ENCODE measurements around the gene BTG2. TPM values are rescaled to one million over a fixed set of nuclear protein-coding genes. Genes with fewer than 3 reads are reported as not detected.
"Not testable (repeated sequence)": the region's sequence is repeated elsewhere in the genome, so short reads cannot be mapped to it uniquely, and the experiment has no call there.

Gene BTG2, protein sequence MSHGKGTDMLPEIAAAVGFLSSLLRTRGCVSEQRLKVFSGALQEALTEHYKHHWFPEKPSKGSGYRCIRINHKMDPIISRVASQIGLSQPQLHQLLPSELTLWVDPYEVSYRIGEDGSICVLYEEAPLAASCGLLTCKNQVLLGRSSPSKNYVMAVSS
- total RNA-seq: 100 to 1,000 TPM in 1 of 3 donors, 10 to 100 TPM in 2; 73.0 to 101 (median 80.5) TPM

GRCh38 chr1:203304919-203305808 is at the start of gene BTG2:
Gene BTG2, plus strand, starts transcription at chr1:203305519. Its CDS starts 88 bp downstream, at chr1:203305607.
- Mint-ChIP-seq H3K4me1 (ENCODE audit: low read depth) (peaks cover 64% of the 10 kb centered on the region), H3K9me3 (no peaks in the 10 kb centered on the region), H3K4me3 (peak within 1 kb of the TSS; percentile 99), H3K36me3 (ENCODE audit: insufficient read depth) (peaks cover 41% of the 10 kb centered on the region), H3K27me3 (ENCODE audit: low read depth) (no peaks in the 10 kb centered on the region)
- ATAC-seq: peak; percentile 83 to 84
- DNase-seq: peak; percentile 92

DNA sequence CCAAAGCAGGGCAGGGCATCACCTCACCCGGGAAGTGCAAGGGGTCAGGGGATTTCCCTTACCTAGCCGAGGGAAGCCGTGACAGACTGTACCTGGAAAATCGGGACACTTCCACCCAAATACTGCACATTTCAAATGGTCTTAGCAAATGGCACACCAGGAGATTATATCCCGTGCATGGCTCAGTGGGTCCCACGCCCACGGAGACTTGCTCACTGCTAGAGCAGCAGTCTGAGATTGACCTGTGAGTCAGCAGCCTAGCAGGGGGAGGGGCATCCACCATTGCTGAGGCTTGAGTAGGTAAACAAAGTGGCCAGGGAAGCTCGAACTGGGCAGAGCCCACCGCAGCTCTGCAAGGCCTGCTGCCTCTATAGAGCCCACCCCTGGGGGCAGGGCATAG is 48.7 kb upstream of the BTG2 start:
- H3K27me3 Mint-ChIP-seq (ENCODE audit: low read depth): peaks cover 34% of the 10 kb centered on the region
- ATAC-seq; H3K9me3 Mint-ChIP-seq; DNase-seq; H3K4me3 Mint-ChIP-seq; H3K4me1 Mint-ChIP-seq (ENCODE audit: low read depth); H3K36me3 Mint-ChIP-seq (ENCODE audit: insufficient read depth): not testable (repeated sequence)

- ATAC-seq (no peak), DNase-seq (no peak)
- H3K27me3 Mint-ChIP-seq (ENCODE audit: low read depth): peaks cover 3% of the 10 kb centered on the region
- no peaks in the 10 kb centered on the region for H3K9me3 Mint-ChIP-seq
- H3K4me3 Mint-ChIP-seq: no peak overlapping the region
- H3K4me1 Mint-ChIP-seq (ENCODE audit: low read depth): peaks cover 10% of the 10 kb centered on the region
- H3K36me3 Mint-ChIP-seq (ENCODE audit: insufficient read depth): no peaks in the 10 kb centered on the region
Observed at GRCh38 chr1:203263496-203263895, 41.8 kb upstream of the BTG2 start.

GRCh38 chr1:203264052-203264501 is 41.2 kb upstream of the BTG2 start:
- H3K4me3 Mint-ChIP-seq: no peak overlapping the region
- DNase-seq: no peak
- no peak for ATAC-seq

GRCh38 chr1:203265541-203265940 is 39.8 kb upstream of the BTG2 start:
- Mint-ChIP-seq H3K27me3 (ENCODE audit: low read depth) (no peaks in the 10 kb centered on the region), H3K36me3 (ENCODE audit: insufficient read depth) (no peaks in the 10 kb centered on the region), H3K9me3 (no peaks in the 10 kb centered on the region), H3K4me3 (no peak overlapping the region), H3K4me1 (ENCODE audit: low read depth) (peaks cover 10% of the 10 kb centered on the region)
- no peak for DNase-seq
- ATAC-seq: no peak

More at GRCh38 chr1:203264052-203264501, 41.2 kb upstream of the BTG2 start:
- Mint-ChIP-seq H3K27me3 (ENCODE audit: low read depth) (peaks cover 2% of the 10 kb centered on the region), H3K9me3 (no peaks in the 10 kb centered on the region), H3K36me3 (ENCODE audit: insufficient read depth) (no peaks in the 10 kb centered on the region), H3K4me1 (ENCODE audit: low read depth) (peaks cover 10% of the 10 kb centered on the region)

GRCh38 chr1:203266140-203266539 is 39.2 kb upstream of the BTG2 start:
- not testable (repeated sequence) for H3K9me3 Mint-ChIP-seq; DNase-seq; ATAC-seq; H3K4me3 Mint-ChIP-seq; H3K36me3 Mint-ChIP-seq (ENCODE audit: insufficient read depth); H3K27me3 Mint-ChIP-seq (ENCODE audit: low read depth)
- H3K4me1 Mint-ChIP-seq (ENCODE audit: low read depth): peaks cover 15% of the 10 kb centered on the region

DNA sequence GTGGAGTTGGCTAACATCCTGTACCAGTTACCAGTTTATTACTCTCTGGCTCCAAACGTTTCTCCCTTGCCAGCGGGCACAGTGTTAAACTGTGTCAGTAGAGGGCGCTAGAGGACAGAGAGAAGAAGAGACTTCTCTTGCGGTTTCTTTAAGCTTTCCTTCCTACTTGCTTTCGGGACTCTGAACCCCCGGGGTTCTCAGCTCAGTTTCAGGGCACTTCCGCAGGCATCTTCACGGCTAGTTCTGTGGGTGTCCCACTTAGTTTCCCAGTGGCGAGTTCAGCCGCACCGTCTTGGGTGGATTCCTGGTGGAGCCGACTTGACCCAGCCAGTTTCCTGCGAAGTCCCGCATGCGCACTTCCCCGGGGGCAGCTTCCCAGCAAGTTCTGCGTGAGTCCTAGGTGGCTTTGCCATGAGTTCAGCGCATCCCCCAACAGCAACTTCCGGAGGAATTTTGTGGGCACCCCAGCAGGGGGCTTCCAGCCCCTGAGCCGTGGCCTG is 37.9 kb upstream of the BTG2 start:
- peak overlapping the region; percentile 86 for H3K4me3 Mint-ChIP-seq
- no peaks in the 10 kb centered on the region for H3K9me3 Mint-ChIP-seq
- peak; percentile 61 to 73 for ATAC-seq
- H3K4me1 Mint-ChIP-seq (ENCODE audit: low read depth): peaks cover 15% of the 10 kb centered on the region
- no peaks in the 10 kb centered on the region for H3K36me3 Mint-ChIP-seq (ENCODE audit: insufficient read depth)
- peak; percentile 78 for DNase-seq
- no peaks in the 10 kb centered on the region for H3K27me3 Mint-ChIP-seq (ENCODE audit: low read depth)

DNA sequence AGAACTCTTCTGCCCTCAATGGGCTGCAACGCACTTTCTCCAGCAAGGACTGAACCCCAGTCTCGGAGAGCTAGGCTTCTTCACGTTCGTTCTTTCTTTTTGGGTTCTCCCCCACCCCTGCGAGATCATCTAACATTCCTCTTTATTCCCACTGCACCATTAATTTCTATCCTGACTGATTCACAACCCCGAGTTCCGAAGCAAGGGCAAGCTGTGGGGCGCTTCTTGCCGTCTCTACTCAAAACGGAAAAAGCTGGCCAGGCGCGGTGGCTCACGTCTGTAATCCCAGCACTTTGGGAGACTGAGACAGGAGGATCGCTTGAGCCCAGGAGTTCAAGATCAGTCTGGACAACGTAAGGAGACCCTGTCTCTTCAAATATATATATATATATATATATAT is 37.4 kb upstream of the BTG2 start:
- Mint-ChIP-seq H3K4me1 (ENCODE audit: low read depth) (peaks cover 16% of the 10 kb centered on the region), H3K27me3 (ENCODE audit: low read depth) (no peaks in the 10 kb centered on the region), H3K36me3 (ENCODE audit: insufficient read depth) (no peaks in the 10 kb centered on the region), H3K4me3 (peak overlapping the region; percentile 86), H3K9me3 (no peaks in the 10 kb centered on the region)
- DNase-seq: no peak
- ATAC-seq: no peak

DNA sequence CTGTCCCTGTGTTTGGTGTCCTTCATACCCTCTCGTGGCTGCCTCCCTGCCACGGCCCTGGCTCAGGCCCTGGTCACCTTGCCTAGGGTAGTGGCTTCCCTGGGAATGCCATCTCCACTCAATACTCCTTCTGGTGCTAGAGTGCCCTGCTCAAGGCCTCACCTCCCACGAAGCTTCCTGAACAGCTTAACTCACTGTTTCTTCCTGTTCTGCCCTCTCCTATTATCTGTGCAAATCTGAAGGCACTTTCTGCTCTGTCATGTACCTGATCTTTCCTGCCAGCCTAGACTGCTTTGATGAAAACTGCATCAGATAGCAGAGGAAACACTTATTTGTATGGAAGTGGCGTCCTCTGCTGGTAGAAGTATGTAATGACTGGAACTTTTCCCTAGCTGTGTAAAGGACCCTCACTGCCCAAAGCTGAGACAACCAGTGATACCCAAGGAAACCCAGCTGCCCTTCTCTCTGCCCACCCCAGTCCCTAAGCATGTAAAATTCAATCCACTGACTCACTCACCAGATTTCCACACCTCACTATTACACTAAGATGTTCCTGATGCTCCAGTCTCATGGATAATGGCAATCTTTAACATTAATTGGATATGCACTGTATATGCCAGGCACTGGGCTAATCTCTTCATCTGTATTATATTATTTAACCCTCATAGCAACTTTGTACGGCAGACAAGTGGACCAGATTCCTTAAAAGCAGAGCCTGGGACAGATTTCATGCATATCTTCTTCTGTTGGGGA is 36.2 kb upstream of the BTG2 start:
- DNase-seq (no peak), ATAC-seq (peak; percentile 16 to 20)
- peaks cover 26% of the 10 kb centered on the region for H3K4me1 Mint-ChIP-seq (ENCODE audit: low read depth)
- no peaks in the 10 kb centered on the region for H3K27me3 Mint-ChIP-seq (ENCODE audit: low read depth)
- no peaks in the 10 kb centered on the region for H3K36me3 Mint-ChIP-seq (ENCODE audit: insufficient read depth)
- H3K9me3 Mint-ChIP-seq: no peaks in the 10 kb centered on the region
- no peak overlapping the region for H3K4me3 Mint-ChIP-seq

DNA sequence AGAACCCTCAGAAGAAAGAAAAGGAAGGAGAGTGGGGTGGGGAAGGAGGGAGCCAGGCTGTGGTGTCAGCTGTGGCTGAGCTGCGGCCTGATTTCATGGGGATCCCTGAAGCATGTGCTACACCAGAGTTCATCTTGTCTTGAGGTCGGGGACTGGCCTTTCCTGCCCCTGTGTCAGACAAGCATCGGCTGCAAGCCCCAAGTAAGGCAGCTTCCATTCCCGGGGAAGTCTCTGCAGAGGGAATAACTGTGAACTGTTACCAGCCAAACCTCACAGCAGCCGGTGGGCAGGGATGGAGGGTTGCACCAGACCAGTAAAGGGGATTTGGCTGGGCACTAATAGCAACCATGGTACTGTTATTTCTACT is 35.7 kb upstream of the BTG2 start:
- no peak for ATAC-seq
- DNase-seq: no peak
- peaks cover 32% of the 10 kb centered on the region for H3K4me1 Mint-ChIP-seq (ENCODE audit: low read depth)

GRCh38 chr1:203270448-203270847 is 34.9 kb upstream of the BTG2 start:
- no peak overlapping the region for H3K4me3 Mint-ChIP-seq
- no peaks in the 10 kb centered on the region for H3K27me3 Mint-ChIP-seq (ENCODE audit: low read depth)
- ATAC-seq: no peak
- H3K4me1 Mint-ChIP-seq (ENCODE audit: low read depth): peaks cover 39% of the 10 kb centered on the region
- no peaks in the 10 kb centered on the region for H3K9me3 Mint-ChIP-seq
- DNase-seq: no peak
- no peaks in the 10 kb centered on the region for H3K36me3 Mint-ChIP-seq (ENCODE audit: insufficient read depth)

More for the DNA sequence above, 35.7 kb upstream of the BTG2 start:
- Mint-ChIP-seq H3K9me3 (no peaks in the 10 kb centered on the region), H3K36me3 (ENCODE audit: insufficient read depth) (no peaks in the 10 kb centered on the region), H3K27me3 (ENCODE audit: low read depth) (no peaks in the 10 kb centered on the region), H3K4me3 (no peak overlapping the region)

GRCh38 chr1:203271018-203271743 is 34.1 kb upstream of the BTG2 start:
- ATAC-seq (peak; percentile 43 to 67), DNase-seq (peak; percentile 56)
- no peak overlapping the region for H3K4me3 Mint-ChIP-seq
- H3K4me1 Mint-ChIP-seq (ENCODE audit: low read depth): peaks cover 44% of the 10 kb centered on the region
- no peaks in the 10 kb centered on the region for H3K36me3 Mint-ChIP-seq (ENCODE audit: insufficient read depth)
- H3K27me3 Mint-ChIP-seq (ENCODE audit: low read depth): no peaks in the 10 kb centered on the region
- H3K9me3 Mint-ChIP-seq: no peaks in the 10 kb centered on the region

- Mint-ChIP-seq H3K9me3 (no peaks in the 10 kb centered on the region), H3K4me3 (no peak overlapping the region), H3K36me3 (ENCODE audit: insufficient read depth) (no peaks in the 10 kb centered on the region), H3K4me1 (ENCODE audit: low read depth) (peaks cover 52% of the 10 kb centered on the region), H3K27me3 (ENCODE audit: low read depth) (no peaks in the 10 kb centered on the region)
- DNase-seq: no peak
- no peak for ATAC-seq
Observed at GRCh38 chr1:203271962-203272632, 33.2 kb upstream of the BTG2 start.

Measured in activated T-cell treated with anti-CD3 and anti-CD28 coated beads, Interleukin-2, amount 50 U/mL, for 4 hours (primary cell).